NCI-H1436 (cell line): ENCODE data around the gene DOCK2.

Experiments used
- DNase-seq: peaks from one replicate; lab custom pipeline; 2025; lab: John Stamatoyannopoulos, UW

The DOCK2 gene

GRCh38 chr5:170097934-170098333 is 460.9 kb downstream of the DOCK2 start:
- no peak for DNase-seq

DNA sequence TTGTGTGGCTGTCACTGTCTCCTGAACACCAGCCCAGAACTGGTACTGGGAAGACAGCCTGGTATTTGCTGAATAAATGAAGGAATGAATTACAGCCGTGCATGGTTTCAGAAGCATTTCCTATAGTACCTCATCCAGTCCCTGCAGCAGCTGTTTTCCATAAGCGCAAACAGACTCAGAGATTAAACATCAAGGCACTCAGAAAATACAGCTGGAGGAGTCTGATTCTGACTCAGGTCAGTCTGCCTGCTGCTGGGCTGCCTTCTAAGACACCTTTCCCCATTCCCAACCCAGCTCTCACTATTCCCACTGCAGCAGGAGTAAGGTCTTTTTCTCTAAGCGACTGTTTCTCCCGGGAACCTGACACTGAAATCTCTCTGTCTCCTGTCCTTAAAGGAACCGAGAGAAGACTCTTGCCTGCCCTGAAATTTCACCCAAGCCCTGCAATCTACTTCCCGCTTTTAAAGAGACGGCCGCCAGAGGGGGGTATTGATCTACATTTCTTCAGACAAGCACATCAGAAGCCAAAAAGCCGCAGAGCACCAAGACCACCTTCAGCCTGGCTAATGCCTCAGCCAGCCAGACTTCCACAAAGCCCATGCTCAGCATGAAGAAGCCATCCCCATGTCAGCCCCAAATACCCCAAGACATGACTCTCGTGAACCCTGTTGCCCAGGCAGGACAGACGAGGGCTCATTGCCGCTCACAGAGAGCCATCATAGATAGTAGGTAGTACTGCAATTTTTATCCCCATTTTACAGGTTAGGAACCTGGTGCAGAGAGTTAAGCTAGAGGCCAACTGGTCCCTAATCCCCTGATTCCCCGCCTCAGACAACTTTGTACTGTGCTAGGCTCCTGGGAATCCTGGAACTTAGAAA is 463.2 kb downstream of the DOCK2 start:
- DNase-seq: peak; percentile 55

GRCh38 chr5:170103447-170103846 is 466.4 kb downstream of the DOCK2 start:
- no peak for DNase-seq

DNA sequence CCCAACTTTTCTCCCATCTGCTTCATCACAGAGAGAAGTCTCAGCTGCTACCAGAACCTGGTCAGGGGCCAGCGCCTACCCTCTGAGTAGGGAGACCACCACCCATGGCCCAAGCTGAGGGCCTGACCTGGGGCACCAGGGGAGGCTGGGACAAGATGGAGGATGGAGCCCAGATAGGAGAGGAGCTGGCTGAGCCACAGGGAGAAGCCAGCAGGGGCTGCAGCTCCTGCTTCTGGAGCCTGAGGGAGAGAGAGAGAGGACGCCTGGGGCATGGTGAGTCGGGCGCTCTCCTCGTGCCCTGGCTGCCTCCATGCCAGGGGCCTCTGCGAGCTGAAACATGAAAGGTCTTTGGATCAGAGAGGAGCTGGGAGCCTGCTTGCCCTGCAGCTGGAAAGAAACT is 467.2 kb downstream of the DOCK2 start:
- DNase-seq: no peak

GRCh38 chr5:170104710-170105109 is 467.6 kb downstream of the DOCK2 start:
- DNase-seq: no peak

DNA sequence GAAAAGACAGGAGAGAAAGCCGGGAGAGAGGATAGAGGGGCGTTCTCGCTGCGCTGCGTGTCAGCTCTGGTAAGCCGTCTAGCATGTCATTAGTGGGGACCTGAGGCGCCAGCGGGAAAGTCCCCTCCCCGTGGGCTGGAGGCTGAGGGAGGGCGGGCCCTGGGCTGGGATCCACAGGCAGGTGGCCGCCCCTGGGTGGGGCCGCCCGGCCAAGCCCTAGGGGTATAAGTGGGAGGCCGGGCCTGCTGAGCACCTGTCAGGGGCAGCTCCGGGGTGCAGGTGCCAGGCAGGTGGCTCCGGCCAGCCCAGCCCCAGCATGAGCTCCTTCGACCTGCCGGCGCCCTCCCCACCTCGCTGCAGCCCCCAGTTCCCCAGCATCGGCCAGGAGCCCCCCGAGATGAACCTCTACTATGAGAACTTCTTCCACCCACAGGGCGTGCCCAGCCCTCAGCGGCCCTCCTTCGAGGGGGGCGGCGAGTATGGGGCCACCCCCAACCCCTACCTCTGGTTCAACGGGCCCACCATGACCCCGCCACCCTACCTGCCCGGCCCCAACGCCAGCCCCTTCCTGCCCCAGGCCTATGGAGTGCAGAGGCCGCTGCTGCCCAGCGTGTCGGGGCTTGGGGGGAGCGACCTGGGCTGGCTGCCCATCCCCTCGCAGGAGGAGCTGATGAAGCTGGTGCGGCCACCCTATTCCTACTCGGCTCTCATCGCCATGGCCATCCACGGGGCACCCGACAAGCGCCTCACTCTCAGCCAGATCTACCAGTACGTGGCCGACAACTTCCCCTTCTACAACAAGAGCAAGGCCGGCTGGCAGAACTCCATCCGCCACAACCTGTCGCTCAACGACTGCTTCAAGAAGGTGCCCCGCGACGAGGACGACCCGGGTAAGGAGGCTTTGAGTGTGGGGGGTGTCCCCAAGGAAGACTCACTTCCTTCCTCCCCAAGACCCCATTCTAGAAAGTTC is 468.9 kb downstream of the DOCK2 start, which contains the start of gene FOXI1:
Gene FOXI1 (plus strand): TSS at position 256 of the 970 bp plus-strand sequence. CDS start 61 bp downstream, at position 317.
- peak; percentile 6 for DNase-seq

DNA sequence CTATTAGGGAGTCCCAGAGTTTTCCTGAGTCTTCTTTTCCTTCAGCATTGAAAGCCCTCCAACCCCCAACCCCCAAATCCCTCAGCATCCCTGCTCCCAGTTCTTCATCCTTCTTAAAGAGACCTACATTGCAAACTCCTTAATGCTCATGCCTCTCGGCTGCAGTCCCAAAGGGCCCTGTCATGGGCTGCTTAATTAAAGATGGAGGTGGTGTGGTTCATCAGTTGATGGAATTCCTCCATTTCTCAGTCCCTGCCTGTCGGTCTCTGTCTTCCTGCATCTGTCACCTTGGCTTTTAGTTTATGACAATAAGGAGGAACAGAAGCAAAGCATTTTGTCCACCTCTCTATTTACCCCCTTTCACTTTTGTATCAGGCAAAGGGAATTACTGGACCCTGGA is 470.6 kb downstream of the DOCK2 start:
- DNase-seq: no peak

- DNase-seq: no peak
These were observed 471.3 kb downstream of the DOCK2 start for GRCh38 chr5:170108266-170108785.

DNA sequence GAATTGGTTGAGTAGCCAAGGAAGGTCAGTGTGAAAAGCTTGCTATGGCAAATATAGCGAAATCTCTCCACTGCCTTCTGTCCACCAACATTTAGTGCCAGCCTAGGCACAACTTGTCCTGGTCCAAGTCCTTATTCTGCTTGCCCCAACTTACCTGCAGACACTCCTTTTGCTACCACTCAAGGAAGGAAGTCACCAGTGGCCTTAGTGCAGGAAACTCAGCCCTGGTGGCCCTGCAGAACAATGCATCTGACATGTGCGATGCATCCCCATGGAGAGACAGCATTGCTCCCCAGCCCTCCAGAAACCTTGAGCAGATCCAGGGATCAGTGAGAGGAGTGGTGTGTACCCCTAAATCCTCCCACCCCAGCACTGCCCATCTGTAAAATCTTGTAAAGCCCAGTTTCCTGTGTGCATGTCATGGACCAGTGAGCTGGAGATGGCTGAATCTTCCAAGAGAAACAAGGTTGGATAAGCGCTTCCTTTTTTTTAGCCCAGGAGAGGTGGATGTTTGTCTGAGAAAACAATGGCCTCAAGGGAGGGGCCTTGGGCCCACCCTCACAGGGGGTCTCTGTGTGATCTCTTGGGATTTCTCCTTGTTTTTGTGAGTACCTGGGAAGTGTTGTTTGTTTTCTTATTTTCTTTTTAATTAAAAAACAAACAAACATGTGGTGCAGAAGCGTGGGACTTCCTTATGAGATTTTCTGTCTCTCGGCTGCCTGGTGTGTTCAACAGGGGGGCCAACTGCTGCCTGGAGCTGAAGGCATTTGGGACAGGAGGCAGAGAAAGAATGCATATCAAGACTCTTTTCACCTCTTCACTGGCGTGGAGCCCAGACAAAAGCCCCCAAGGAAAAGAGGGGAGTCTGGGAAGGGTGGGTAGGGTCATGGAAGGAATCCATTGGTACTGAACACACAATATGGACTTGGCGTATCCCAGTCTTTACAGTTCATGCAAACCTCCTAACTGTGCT is 472.3 kb downstream of the DOCK2 start:
- no peak for DNase-seq

DNA sequence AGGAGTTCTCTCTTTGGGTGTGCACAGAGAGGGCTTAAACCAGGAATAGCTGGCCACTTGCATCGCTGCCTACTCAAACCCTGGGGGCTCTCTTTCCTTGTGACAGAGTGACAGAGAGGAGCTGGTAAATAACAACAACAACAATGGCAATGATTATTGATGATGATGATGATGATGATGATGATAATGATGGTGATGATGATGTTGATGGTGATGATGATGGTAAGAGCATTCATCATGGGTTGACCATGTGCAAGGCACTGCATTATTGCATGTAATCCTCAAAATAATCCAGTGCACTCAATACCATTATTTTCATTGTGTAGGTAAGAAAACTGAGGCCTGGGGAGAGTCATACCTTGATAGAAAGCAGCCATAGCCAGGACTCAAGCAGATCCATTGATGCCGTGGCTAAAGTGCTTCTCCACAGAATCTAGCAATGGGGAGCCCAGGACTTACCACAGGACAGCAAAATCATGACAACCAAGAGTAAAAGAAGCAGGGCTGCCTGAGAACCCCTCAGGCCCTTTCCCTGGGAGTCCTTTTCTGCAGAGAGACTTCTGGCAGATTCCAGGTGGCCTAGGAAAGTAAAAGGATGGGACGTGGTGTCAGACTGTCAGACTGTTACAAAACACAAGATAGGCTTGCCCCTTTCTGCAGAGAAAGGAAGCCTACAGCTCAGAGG is 473.5 kb downstream of the DOCK2 start:
- DNase-seq: no peak

- DNase-seq: no peak
These were observed 474.2 kb downstream of the DOCK2 start for GRCh38 chr5:170111088-170111785.

- DNase-seq: no peak
These were observed 475.9 kb downstream of the DOCK2 start for GRCh38 chr5:170112876-170113521.

GRCh38 chr5:170113522-170113900 is 476.4 kb downstream of the DOCK2 start:
- no peak for DNase-seq

DNA sequence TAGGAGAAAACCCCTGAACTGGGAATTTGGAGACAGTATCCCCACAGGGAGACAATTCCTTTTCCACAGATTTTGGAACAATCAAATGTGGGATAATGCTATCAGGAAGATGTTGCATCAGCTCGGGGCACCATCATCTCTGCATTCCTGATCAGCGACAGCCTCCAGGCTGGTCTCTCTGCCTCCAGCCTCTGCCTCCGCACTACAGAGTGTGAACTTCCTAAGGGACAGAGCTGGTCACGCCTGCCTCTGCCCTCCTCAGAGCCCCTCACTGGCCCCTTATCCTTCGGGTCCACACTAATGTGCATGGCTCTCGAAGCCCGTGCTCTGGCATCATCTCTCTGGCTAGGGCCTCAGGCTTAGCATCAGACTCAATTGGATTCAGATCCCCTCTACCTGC is 477.2 kb downstream of the DOCK2 start:
- DNase-seq: no peak

GRCh38 chr5:170115925-170116324 is 478.9 kb downstream of the DOCK2 start:
- DNase-seq: no peak

GRCh38 chr5:170117736-170118135 is 480.7 kb downstream of the DOCK2 start:
- DNase-seq: no peak

GRCh38 chr5:170120576-170120975 is 483.5 kb downstream of the DOCK2 start:
- DNase-seq: no peak

DNA sequence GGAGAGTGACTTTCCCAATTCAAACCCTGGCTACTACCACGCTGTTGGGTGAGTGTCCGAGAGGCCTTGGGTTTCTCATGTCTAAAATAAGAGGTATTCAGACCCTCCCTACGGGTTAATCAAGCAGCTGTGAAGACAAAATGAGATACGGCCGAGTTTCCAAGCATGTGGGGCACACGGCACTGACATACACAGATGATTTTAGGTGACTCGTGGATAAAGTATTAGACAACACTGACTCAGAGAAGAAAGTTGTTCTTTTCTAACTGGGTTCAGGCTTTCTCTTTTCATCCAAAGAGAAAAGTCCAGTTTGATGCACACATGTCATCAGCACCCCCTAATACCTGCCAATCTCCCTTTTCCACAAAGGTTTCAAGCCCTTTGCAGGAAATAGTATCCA is 484.2 kb downstream of the DOCK2 start:
- no peak for DNase-seq

GRCh38 chr5:170126061-170126460 is 489.0 kb downstream of the DOCK2 start:
- no peak for DNase-seq

DNA sequence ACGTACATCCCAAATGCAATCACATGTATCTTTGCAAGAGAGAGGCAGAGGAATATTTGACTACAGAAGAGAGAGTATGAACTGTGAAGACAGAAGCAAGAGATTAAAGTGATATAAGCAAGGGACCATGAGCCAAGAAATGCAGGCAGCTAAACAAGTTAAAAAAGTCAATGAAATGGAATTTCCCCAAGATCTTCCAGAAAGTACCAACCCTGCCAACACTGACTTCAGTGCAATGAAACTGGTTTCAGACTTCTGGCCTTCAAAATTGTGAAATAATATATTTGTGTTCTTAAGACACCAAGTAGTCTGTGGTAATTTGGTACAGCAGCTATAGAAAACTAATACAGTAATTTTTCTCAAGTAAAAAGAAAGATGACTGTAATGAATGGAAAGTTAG is 489.6 kb downstream of the DOCK2 start:
- no peak for DNase-seq
